Upper lobe of left lung (tissue), 4 donors: ENCODE results near the gene AMHR2.

Experiments
- CTCF ChIP-seq, 6 experiments: fragments of 450-650 bp in 4 of 6; fragments of 200-600 bp in 2 of 6; sonication (generic) in 2 of 6; IDR thresholded peaks; one replicate each; pipeline ENCODE4 v1.5.1; 2016 to 2019; ENCODE audit warnings: antibody characterized with exemption in 6 of 6
- POLR2A ChIP-seq, 4 donors: fragments of 450-650 bp; IDR thresholded peaks; one replicate each; pipeline ENCODE4 v1.5.1; 2016 to 2017; ENCODE audit warnings: antibody characterized with exemption in 4 of 4, mild to moderate bottlenecking in 2 of 4

- TF ChIP-seq CTCF (IDR thresholded peaks at IDR 0.05) = no peak
- no peak for TF ChIP-seq POLR2A (IDR thresholded peaks at IDR 0.05)
Measured at GRCh38 chr12:53456654-53457366, 33.2 kb downstream of the AMHR2 start.
